ENCODE results near the gene SREK1.

SREK1 gene

GRCh38 chr5:66223637-66224036, 79.5 kb downstream of the SREK1 start:
- H3K36me3 ChIP-seq (ENCODE audit: control insufficient read depth, insufficient read depth, low read length), result no peaks in the 10 kb centered on the region
- no peak overlapping the region for H3K9ac ChIP-seq
- no peak overlapping the region for H3K4me2 ChIP-seq (ENCODE audit: low read length)
- H3K4me3 ChIP-seq (ENCODE audit: low read depth, low read length), result no peak overlapping the region
- H3K79me2 ChIP-seq, result no peaks in the 10 kb centered on the region
- no peaks in the 10 kb centered on the region for H3K9me3 ChIP-seq (ENCODE audit: control insufficient read depth, low read length)
- no peak for TF ChIP-seq CTCF (IDR thresholded peaks at IDR 0.05)
- no peaks in the 10 kb centered on the region for H3K4me1 ChIP-seq
- H3K27me3 ChIP-seq (ENCODE audit: control insufficient read depth, insufficient read depth, low read length), result no peaks in the 10 kb centered on the region
- H3K27ac ChIP-seq, result no peak overlapping the region
- no peak overlapping the region for H2AFZ ChIP-seq

DNA sequence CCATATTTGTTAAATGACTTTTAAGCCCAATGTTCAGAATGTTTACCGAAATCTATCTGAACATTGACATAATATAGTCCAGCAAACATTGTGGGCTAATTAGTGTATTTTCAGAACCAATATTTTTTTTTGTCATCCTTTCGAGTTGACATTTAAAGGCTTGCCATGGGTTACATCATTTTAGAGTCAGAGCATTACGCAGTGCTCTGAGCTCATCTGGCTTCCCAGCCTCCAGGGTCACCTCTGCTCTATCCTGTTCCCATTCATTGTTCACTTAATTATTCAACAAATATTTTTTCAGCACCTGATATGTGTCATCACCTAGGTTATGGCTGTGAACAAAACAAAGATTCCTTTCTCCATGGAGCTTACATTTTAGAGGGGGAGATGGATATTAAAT, 80.2 kb downstream of the SREK1 start:
- Histone ChIP-seq H3K4me2 (ENCODE audit: low read length) (no peak overlapping the region), H3K4me1 (no peaks in the 10 kb centered on the region), H3K79me2 (no peaks in the 10 kb centered on the region), H3K27ac (no peak overlapping the region), H3K9ac (no peak overlapping the region), H2AFZ (no peak overlapping the region), H3K4me3 (ENCODE audit: low read depth, low read length) (no peak overlapping the region), H3K27me3 (ENCODE audit: control insufficient read depth, insufficient read depth, low read length) (no peaks in the 10 kb centered on the region), H3K36me3 (ENCODE audit: control insufficient read depth, insufficient read depth, low read length) (no peaks in the 10 kb centered on the region), H3K9me3 (ENCODE audit: control insufficient read depth, low read length) (no peaks in the 10 kb centered on the region)
- no peak for TF ChIP-seq CTCF (IDR thresholded peaks at IDR 0.05)

GRCh38 chr5:66224773-66225553, 80.9 kb downstream of the SREK1 start:
- Histone ChIP-seq H3K27me3 (ENCODE audit: control insufficient read depth, insufficient read depth, low read length) (no peaks in the 10 kb centered on the region), H3K36me3 (ENCODE audit: control insufficient read depth, insufficient read depth, low read length) (no peaks in the 10 kb centered on the region), H3K4me1 (no peaks in the 10 kb centered on the region), H2AFZ (no peak overlapping the region), H3K27ac (no peak overlapping the region), H3K4me3 (ENCODE audit: low read depth, low read length) (no peak overlapping the region), H3K79me2 (no peaks in the 10 kb centered on the region), H3K9me3 (ENCODE audit: control insufficient read depth, low read length) (no peaks in the 10 kb centered on the region), H3K9ac (no peak overlapping the region), H3K4me2 (ENCODE audit: low read length) (no peak overlapping the region)
- no peak for TF ChIP-seq CTCF (IDR thresholded peaks at IDR 0.05)

GRCh38 chr5:66230551-66230950, 86.5 kb downstream of the SREK1 start:
- Histone ChIP-seq H3K79me2 (no peaks in the 10 kb centered on the region), H3K4me2 (ENCODE audit: low read length) (no peak overlapping the region), H3K9me3 (ENCODE audit: control insufficient read depth, low read length) (no peaks in the 10 kb centered on the region), H3K9ac (no peak overlapping the region), H3K4me3 (ENCODE audit: low read depth, low read length) (no peak overlapping the region), H3K27me3 (ENCODE audit: control insufficient read depth, insufficient read depth, low read length) (no peaks in the 10 kb centered on the region), H2AFZ (no peak overlapping the region), H3K36me3 (ENCODE audit: control insufficient read depth, insufficient read depth, low read length) (no peaks in the 10 kb centered on the region), H3K27ac (no peak overlapping the region), H3K4me1 (no peaks in the 10 kb centered on the region)
- TF ChIP-seq CTCF (IDR thresholded peaks at IDR 0.05), result no peak

- Histone ChIP-seq H3K4me1 (no peaks in the 10 kb centered on the region), H3K27ac (no peak overlapping the region), H3K79me2 (no peaks in the 10 kb centered on the region), H3K4me3 (ENCODE audit: low read depth, low read length) (no peak overlapping the region), H3K4me2 (ENCODE audit: low read length) (no peak overlapping the region), H3K9me3 (ENCODE audit: control insufficient read depth, low read length) (no peaks in the 10 kb centered on the region), H2AFZ (no peak overlapping the region), H3K27me3 (ENCODE audit: control insufficient read depth, insufficient read depth, low read length) (no peaks in the 10 kb centered on the region), H3K36me3 (ENCODE audit: control insufficient read depth, insufficient read depth, low read length) (no peaks in the 10 kb centered on the region), H3K9ac (no peak overlapping the region)
- TF ChIP-seq CTCF (IDR thresholded peaks at IDR 0.05), result no peak
Observed at GRCh38 chr5:66231508-66231907, 87.4 kb downstream of the SREK1 start.

All from parathyroid adenoma (tissue), 2 donors.